BJ (cell line): ENCODE data around the gene AOPEP. TPM values are rescaled to one million over a fixed set of nuclear protein-coding genes. Genes with fewer than 3 reads are reported as not detected.

Experiments used
- CTCF ChIA-PET: fragments of 350-600 bp; formaldehyde crosslinking; extraction: SDS; loops from one replicate; lab custom pipeline; 2021; ENCODE audit warnings: antibody characterized with exemption, inconsistent platforms; lab: Yijun Ruan, JAX
- POLR2A ChIA-PET: fragments of 300-600 bp; sonication (Branson Sonifier 250); formaldehyde crosslinking; extraction: SDS; loops from one replicate; lab custom pipeline; 2021; ENCODE audit warnings: antibody characterized with exemption; lab: Charles Lee
- DNase-seq: peaks from one replicate; pipeline ENCODE4 v3.0.0-alpha.2; 2011; ENCODE audit warnings: low read depth
- H3K27me3 ChIP-seq: 2 replicates; pipeline ENCODE4 v1.6.0; 2011; ENCODE audit warnings: low read length; ENCODE audit not compliant: control insufficient read depth, insufficient read depth
- H3K36me3 ChIP-seq: 2 replicates; pipeline ENCODE4 v1.5.1; 2011; ENCODE audit warnings: low read length; ENCODE audit not compliant: control insufficient read depth, insufficient read depth
- H3K4me3 ChIP-seq: 2 replicates; pipeline ENCODE4 v1.5.1; 2011; ENCODE audit warnings: low read depth, mild to moderate bottlenecking, control low read depth, low read length
- polyA plus RNA-seq: library from polyadenylated mRNA; depleted of rRNA; stranded (reverse); fragments of >200 nt; gene quantifications from 2 replicates; pipeline ENCODE4 v1.2.3, GENCODE V29; 2011
- TF ChIP-seq, protein P1 (sequence below): IDR thresholded peaks from 2 replicates; pipeline ENCODE4 v1.5.1; 2011; ENCODE audit warnings: low read depth, mild to moderate bottlenecking, control low read depth, inconsistent platforms, low read length, moderate library complexity; ENCODE audit not compliant: insufficient read depth

AOPEP gene
- polyA plus RNA-seq, 1 experiment: 52.1 TPM

GRCh38 chr9:94950040-94950578 lies 223.6 kb downstream of the AOPEP start:
- Histone ChIP-seq H3K27me3 (no peaks in the 10 kb centered on the region), H3K4me3 (no peak overlapping the region), H3K36me3 (no peaks in the 10 kb centered on the region)
- no peak for DNase-seq
- ChIA-PET CTCF (interaction anchor here (0.6 to 1.5 kb wide), 3 partner anchors 12 to 1360 kb away, joined by 3 to 5 read pairs (median 4); no protein-coding TSS in a partner anchor), POLR2A (no interaction called here)
- TF ChIP-seq, protein P1, sequence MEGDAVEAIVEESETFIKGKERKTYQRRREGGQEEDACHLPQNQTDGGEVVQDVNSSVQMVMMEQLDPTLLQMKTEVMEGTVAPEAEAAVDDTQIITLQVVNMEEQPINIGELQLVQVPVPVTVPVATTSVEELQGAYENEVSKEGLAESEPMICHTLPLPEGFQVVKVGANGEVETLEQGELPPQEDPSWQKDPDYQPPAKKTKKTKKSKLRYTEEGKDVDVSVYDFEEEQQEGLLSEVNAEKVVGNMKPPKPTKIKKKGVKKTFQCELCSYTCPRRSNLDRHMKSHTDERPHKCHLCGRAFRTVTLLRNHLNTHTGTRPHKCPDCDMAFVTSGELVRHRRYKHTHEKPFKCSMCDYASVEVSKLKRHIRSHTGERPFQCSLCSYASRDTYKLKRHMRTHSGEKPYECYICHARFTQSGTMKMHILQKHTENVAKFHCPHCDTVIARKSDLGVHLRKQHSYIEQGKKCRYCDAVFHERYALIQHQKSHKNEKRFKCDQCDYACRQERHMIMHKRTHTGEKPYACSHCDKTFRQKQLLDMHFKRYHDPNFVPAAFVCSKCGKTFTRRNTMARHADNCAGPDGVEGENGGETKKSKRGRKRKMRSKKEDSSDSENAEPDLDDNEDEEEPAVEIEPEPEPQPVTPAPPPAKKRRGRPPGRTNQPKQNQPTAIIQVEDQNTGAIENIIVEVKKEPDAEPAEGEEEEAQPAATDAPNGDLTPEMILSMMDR: no peak

- Histone ChIP-seq H3K27me3 (no peaks in the 10 kb centered on the region), H3K4me3 (no peak overlapping the region), H3K36me3 (no peaks in the 10 kb centered on the region)
- no peak for DNase-seq
- TF ChIP-seq, protein P1: no peak
- ChIA-PET POLR2A (no interaction called here), CTCF (interaction anchor here (0.6 to 1.5 kb wide), 4 partner anchors 11 to 1359 kb away, joined by 3 to 5 read pairs (median 4); no protein-coding TSS in a partner anchor)
These were observed 224.3 kb downstream of the AOPEP start for GRCh38 chr9:94950579-94951323.

- CTCF ChIA-PET: interaction anchor here (1.0 kb wide), 1 partner anchor 69 kb away, joined by 4 read pairs; no protein-coding TSS in a partner anchor
- Histone ChIP-seq H3K4me3 (no peak overlapping the region), H3K27me3 (no peaks in the 10 kb centered on the region), H3K36me3 (no peaks in the 10 kb centered on the region)
- no peak for DNase-seq
- TF ChIP-seq, protein P1: no peak
- POLR2A ChIA-PET: no interaction called here
These were observed 225.0 kb downstream of the AOPEP start for GRCh38 chr9:94951324-94952135.

DNA sequence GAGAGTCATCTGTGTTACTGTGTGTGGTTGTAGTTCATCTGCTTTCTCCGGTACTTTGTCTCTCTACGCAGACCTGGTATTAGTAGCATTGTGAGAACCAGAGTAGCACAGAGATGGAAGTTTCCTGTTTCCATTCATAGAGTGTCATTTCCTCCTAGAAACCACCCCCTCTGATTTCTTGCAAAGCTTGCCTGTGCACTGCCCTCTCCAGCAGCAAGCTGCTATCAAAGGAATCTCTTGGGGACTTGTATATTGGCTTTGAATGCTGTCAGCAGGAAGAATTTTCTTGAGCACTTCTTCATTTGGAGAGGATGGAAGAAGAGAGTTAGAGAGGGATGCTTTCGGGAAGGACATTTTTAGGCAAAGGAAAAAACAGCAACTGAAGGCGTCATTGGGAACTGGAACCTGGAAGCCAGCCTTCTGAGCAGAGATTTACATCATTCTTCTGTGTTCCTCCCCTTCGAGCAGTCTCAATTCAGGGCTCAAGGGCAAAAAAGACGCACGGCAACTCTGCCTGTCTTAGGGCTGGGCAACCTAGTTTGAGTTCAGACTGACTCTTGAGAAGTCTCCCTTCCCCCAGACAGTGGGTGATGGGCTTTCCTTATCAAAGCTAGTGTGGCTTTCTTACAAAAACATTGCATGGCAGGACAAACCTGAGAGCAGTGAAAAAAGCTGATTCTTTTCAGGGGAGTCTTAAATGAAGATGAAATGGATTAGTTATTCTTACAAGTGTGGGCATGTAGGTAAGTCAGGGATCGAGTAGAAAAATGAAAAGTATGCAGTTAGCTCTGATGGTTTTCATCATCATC lies 226.3 kb downstream of the AOPEP start:
- Histone ChIP-seq H3K4me3 (no peak overlapping the region), H3K27me3 (no peaks in the 10 kb centered on the region), H3K36me3 (no peaks in the 10 kb centered on the region)
- no peak for DNase-seq
- ChIA-PET CTCF (no interaction called here), POLR2A (no interaction called here)
- TF ChIP-seq, protein P1: no peak
